Stomach (tissue), 4 donors: ENCODE data around the gene ACP4.
"Not testable (repeated sequence)": the region's sequence is repeated elsewhere in the genome, so short reads cannot be mapped to it uniquely, and the experiment has no call there.

Experiments
- POLR2A ChIP-seq, 4 donors: fragments of 450-650 bp; IDR thresholded peaks; one replicate each; pipeline ENCODE4 v1.6.1; 2016; ENCODE audit warnings: antibody characterized with exemption in 4 of 4, control low read depth in 2 of 4, mild to moderate bottlenecking in 1 of 4, moderate library complexity in 1 of 4
- TF ChIP-seq, protein P1 (sequence below), 7 experiments: fragments of 450-650 bp in 4 of 7; fragments of 200-600 bp in 3 of 7; sonication (generic) in 3 of 7; IDR thresholded peaks; one replicate each; pipeline ENCODE4 v1.5.1; 2016 to 2019; ENCODE audit warnings: antibody characterized with exemption in 7 of 7, control low read depth in 2 of 7, mild to moderate bottlenecking in 1 of 7

- TF ChIP-seq, protein P1, sequence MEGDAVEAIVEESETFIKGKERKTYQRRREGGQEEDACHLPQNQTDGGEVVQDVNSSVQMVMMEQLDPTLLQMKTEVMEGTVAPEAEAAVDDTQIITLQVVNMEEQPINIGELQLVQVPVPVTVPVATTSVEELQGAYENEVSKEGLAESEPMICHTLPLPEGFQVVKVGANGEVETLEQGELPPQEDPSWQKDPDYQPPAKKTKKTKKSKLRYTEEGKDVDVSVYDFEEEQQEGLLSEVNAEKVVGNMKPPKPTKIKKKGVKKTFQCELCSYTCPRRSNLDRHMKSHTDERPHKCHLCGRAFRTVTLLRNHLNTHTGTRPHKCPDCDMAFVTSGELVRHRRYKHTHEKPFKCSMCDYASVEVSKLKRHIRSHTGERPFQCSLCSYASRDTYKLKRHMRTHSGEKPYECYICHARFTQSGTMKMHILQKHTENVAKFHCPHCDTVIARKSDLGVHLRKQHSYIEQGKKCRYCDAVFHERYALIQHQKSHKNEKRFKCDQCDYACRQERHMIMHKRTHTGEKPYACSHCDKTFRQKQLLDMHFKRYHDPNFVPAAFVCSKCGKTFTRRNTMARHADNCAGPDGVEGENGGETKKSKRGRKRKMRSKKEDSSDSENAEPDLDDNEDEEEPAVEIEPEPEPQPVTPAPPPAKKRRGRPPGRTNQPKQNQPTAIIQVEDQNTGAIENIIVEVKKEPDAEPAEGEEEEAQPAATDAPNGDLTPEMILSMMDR (IDR thresholded peaks at IDR 0.05): not testable (repeated sequence)
- TF ChIP-seq POLR2A (IDR thresholded peaks at IDR 0.05): not testable (repeated sequence)
Observed at GRCh38 chr19:50763521-50763920, 26.7 kb upstream of the ACP4 start.
